ENCODE measurements around the gene FDXR. TPM values are rescaled to one million over a fixed set of nuclear protein-coding genes. Genes with fewer than 3 reads are reported as not detected.

The FDXR gene
- total RNA-seq, 1 experiment from 2014 or later: 18.2 TPM

DNA sequence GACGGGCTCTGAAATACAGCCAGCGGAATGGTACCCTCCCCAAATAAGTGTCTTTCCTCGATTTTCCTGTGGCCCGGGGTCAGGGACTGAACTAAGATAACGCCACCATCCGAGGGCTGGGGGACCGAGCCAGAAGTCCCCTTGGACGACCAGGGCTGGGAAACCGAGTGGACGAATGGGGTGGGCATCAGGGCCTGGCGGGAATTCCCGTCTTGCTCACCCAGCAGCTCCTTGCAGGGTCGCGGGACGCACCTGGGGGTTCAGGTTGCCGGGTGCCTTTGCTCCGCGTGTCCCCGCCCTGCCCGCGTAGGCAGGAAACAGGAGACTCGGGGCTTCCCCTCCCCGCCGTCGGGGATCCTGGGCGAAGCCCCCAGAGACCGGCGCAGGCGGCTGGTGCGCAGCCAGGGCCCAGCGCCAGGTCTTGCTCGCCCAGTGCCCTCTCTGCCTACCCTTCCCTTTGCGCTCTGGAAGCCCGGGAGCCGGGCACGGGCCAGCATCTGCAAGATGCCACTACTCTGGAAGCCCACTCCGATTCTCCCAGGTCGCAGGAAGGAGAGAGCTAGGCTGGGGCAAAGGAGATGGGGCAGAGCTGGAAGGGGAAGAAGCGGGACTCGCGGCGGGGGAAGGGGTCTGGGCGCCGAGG lies 12.4 kb downstream of the FDXR start:
- Histone ChIP-seq H3K4me1 (replicated peaks; ENCODE audit: insufficient read depth) (no peaks in the 10 kb centered on the region), H3K4me3 (no peak overlapping the region), H2AFZ (no peak overlapping the region), H3K27ac (no peak overlapping the region), H3K4me2 (no peak overlapping the region), H3K9me2 (ENCODE audit: insufficient read depth) (no peaks in the 10 kb centered on the region), H3F3A (ENCODE audit: insufficient read depth, low read depth) (peaks cover 2% of the 10 kb centered on the region; the same call in 1 of the 2 replicates), H3K27me3 (ENCODE audit: insufficient read depth, low read depth) (peaks cover 41% of the 10 kb centered on the region), H4K20me1 (ENCODE audit: insufficient read depth) (no peaks in the 10 kb centered on the region), H3K36me3 (ENCODE audit: low read depth) (no peaks in the 10 kb centered on the region), H3K9me3 (ENCODE audit: insufficient read depth, low read depth) (no peaks in the 10 kb centered on the region), H3K79me2 (ENCODE audit: low read depth) (no peaks in the 10 kb centered on the region)
- BruUV-seq (replicated peaks): no TSS peak
- POLR2A ChIA-PET (ENCODE audit: unreplicated experiment): no interaction called here
- no peak for DNase-seq
- CTCF ChIA-PET: interaction anchor here (0.7 to 1.1 kb wide), 2 partner anchors 203 to 596 kb away, joined by 3 read pairs; partner anchors contain the start of gene TMEM94
- TF ChIP-seq EZH2 (IDR thresholded peaks at IDR 0.05; ENCODE audit: low read depth) (no peak), CTCF (conservative IDR thresholded peaks at IDR 0.05) (no peak)
- intact Hi-C loops (cut with micrococcal nuclease; ENCODE audit: unreplicated experiment): no loop called here

DNA sequence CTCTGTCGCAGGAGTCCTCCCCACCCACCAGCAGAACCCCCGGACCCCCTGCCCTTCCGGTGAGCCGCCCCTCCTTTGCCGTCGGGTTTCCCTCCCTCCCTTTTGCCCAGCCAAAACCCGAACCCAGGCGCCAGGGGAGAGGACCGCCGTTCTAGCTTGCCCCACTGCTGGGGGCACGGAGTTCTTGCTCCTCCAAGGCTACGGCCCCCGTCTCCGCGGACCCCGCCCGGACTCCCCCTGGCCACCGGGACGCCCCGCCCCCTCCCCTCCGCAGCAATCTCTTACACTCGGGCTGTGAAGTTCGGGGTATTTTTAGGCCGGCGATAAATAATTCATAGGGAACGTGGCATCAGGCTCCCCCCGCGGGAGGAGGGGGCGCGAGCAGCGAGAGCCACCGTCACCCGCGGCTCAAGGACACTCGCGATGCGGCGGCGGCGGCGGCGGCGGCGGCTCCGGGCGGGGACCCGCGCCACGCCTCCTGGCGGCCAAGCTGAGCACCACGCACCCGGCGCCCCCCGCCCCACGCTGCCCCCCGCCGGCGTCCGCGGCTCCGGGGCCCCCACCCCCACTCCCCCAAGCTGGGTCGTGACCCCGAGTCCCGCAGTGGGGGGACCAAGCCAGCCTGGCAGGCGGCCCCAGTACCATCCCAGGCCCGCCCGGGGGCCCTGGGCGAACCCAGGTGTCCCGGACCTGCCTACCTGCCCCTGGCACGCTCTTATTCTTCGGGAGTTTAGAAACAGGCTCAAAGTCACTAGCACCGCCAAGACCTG lies 13.2 kb downstream of the FDXR start, which contains the start of gene GRIN2C:
Gene GRIN2C, minus strand, starts transcription at position 427 of the 770 bp plus-strand sequence. CDS start 4,793 bp downstream, outside the sequence.
- Histone ChIP-seq H4K20me1 (ENCODE audit: insufficient read depth) (no peaks in the 10 kb centered on the region), H3K9me2 (ENCODE audit: insufficient read depth) (no peaks in the 10 kb centered on the region), H3K4me1 (replicated peaks; ENCODE audit: insufficient read depth) (no peaks in the 10 kb centered on the region), H2AFZ (no peak within 1 kb of the TSS), H3K36me3 (ENCODE audit: low read depth) (no peaks in the 10 kb centered on the region), H3K4me2 (no peak within 1 kb of the TSS), H3K9me3 (ENCODE audit: insufficient read depth, low read depth) (no peaks in the 10 kb centered on the region), H3K4me3 (no peak within 1 kb of the TSS), H3K79me2 (ENCODE audit: low read depth) (no peaks in the 10 kb centered on the region), H3F3A (ENCODE audit: insufficient read depth, low read depth) (peaks cover 2% of the 10 kb centered on the region; the same call in 1 of the 2 replicates), H3K27ac (no peak within 1 kb of the TSS), H3K27me3 (ENCODE audit: insufficient read depth, low read depth) (peaks cover 48% of the 10 kb centered on the region)
- POLR2A ChIA-PET (ENCODE audit: unreplicated experiment): no interaction called here
- intact Hi-C loops (cut with micrococcal nuclease; ENCODE audit: unreplicated experiment): no loop called here
- no TSS peak for BruUV-seq (replicated peaks)
- DNase-seq: no peak
- CTCF ChIA-PET: interaction anchor here (0.7 to 1.1 kb wide), 2 partner anchors 202 to 597 kb away, joined by 3 read pairs; partner anchors contain the start of gene TMEM94
- TF ChIP-seq CTCF (conservative IDR thresholded peaks at IDR 0.05) (no peak), EZH2 (IDR thresholded peaks at IDR 0.05; ENCODE audit: low read depth) (no peak)

DNA sequence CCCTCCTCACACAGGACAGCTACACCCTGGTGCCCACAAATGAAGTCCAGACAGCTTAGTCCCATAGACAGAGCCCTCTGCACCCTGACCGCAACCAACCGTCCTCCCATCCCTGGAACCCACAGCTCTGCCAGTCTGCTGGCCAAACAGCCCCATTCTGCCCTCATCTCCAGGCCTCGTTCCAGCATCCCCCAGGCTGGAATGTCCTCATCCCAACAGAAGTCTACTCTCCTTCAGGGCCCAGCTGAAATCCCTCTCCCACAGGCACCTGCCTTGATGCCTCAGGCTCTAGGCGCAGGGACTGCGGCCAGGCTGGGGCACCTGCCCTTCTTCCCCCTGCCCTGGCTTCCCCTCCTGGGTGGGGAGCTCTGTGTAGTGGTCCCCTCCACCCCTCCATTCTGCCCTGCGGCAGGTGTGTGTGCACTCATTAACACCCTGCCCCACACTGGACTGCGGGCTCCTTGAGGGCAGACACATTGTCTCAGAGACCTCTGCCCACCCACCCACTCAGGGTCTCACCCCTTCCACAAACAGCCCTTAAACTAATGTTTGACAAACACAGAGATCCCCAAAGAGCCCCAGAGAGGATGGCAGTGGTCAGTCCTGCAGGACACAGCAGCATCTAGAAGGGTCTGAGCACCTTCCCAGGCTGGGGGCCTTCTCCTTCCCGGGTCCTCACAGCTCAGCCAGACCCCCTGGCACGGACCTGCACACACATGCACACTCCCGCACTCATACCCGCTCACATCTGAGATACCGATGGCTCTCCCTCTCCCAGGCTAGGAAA lies 13.9 kb downstream of the FDXR start:
- Histone ChIP-seq H3K4me2 (no peak overlapping the region), H3K9me2 (ENCODE audit: insufficient read depth) (no peaks in the 10 kb centered on the region), H2AFZ (no peak overlapping the region), H3F3A (ENCODE audit: insufficient read depth, low read depth) (peaks cover 2% of the 10 kb centered on the region; the same call in 1 of the 2 replicates), H3K4me3 (no peak overlapping the region), H3K27ac (no peak overlapping the region), H3K4me1 (replicated peaks; ENCODE audit: insufficient read depth) (no peaks in the 10 kb centered on the region), H3K79me2 (ENCODE audit: low read depth) (no peaks in the 10 kb centered on the region), H3K9me3 (ENCODE audit: insufficient read depth, low read depth) (no peaks in the 10 kb centered on the region), H3K27me3 (ENCODE audit: insufficient read depth, low read depth) (peaks cover 55% of the 10 kb centered on the region), H3K36me3 (ENCODE audit: low read depth) (no peaks in the 10 kb centered on the region), H4K20me1 (ENCODE audit: insufficient read depth) (no peaks in the 10 kb centered on the region)
- POLR2A ChIA-PET (ENCODE audit: unreplicated experiment): no interaction called here
- no TSS peak for BruUV-seq (replicated peaks)
- DNase-seq: no peak
- CTCF ChIA-PET: interaction anchor here (0.5 to 1.1 kb wide), 4 partner anchors 9 to 201 kb away, joined by 3 to 13 read pairs (median 4); no protein-coding TSS in a partner anchor
- intact Hi-C loops (cut with micrococcal nuclease; ENCODE audit: unreplicated experiment): no loop called here
- no peak for TF ChIP-seq EZH2 (IDR thresholded peaks at IDR 0.05; ENCODE audit: low read depth)
- no peak for TF ChIP-seq CTCF (conservative IDR thresholded peaks at IDR 0.05)

Measured in PC-9 (cell line).